Measurements from ENCODE around the gene DNAH9.

The DNAH9 gene, protein sequence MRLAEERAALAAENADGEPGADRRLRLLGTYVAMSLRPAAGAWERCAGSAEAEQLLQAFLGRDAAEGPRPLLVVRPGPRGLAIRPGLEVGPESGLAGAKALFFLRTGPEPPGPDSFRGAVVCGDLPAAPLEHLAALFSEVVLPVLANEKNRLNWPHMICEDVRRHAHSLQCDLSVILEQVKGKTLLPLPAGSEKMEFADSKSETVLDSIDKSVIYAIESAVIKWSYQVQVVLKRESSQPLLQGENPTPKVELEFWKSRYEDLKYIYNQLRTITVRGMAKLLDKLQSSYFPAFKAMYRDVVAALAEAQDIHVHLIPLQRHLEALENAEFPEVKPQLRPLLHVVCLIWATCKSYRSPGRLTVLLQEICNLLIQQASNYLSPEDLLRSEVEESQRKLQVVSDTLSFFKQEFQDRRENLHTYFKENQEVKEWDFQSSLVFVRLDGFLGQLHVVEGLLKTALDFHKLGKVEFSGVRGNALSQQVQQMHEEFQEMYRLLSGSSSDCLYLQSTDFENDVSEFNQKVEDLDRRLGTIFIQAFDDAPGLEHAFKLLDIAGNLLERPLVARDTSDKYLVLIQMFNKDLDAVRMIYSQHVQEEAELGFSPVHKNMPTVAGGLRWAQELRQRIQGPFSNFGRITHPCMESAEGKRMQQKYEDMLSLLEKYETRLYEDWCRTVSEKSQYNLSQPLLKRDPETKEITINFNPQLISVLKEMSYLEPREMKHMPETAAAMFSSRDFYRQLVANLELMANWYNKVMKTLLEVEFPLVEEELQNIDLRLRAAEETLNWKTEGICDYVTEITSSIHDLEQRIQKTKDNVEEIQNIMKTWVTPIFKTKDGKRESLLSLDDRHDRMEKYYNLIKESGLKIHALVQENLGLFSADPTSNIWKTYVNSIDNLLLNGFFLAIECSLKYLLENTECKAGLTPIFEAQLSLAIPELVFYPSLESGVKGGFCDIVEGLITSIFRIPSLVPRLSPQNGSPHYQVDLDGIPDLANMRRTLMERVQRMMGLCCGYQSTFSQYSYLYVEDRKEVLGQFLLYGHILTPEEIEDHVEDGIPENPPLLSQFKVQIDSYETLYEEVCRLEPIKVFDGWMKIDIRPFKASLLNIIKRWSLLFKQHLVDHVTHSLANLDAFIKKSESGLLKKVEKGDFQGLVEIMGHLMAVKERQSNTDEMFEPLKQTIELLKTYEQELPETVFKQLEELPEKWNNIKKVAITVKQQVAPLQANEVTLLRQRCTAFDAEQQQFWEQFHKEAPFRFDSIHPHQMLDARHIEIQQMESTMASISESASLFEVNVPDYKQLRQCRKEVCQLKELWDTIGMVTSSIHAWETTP (N-terminal part only)

GRCh38 chr17:11598274-11599221, at the start of gene DNAH9:
DNAH9 (plus strand) TSS chr17:11598470; CDS start chr17:11598499, 29 bp downstream.
- DNase-seq (ENCODE audit: low spot score) = peak; percentile 95

DNA sequence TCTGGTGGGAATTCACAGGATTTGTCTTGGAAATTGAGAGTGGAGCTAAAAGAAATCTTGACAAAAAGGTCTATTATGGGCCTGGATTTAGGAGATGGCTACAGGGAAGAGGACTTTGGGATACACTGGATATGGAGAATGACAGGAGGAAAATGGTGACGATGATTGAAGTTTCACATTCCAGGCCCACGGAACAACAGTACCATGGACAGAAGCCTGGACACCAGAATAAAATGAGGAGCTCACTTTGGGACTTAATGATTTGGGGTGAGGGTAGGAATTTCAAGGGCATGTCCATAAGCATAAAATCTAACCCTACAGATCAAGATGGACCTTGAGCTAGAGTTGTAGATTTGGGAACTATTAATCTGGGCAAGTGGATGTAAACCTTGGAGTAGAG, 47.8 kb upstream of the DNAH9 start:
- DNase-seq (ENCODE audit: low spot score) = no peak

DNA sequence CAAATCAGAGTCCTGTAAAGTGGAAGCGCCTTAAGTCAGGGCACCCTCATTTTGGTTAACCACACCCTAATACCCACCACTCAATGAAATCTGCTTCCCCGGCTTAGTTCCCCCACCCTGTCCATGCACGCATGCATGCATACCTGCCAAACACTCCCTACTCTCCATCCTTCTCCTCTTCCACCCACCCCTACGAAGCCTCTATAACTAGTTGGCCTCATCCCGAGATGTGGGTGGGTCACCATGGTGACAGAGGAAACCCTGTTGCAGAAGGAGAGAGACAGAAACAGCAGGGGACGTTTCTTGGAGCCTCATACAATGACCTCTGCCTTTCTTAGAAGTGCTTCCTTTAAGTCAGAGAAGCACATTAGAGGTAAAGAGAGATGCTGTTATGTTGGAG, 46.8 kb upstream of the DNAH9 start:
- no peak for DNase-seq (ENCODE audit: low spot score)

- no peak for DNase-seq (ENCODE audit: low spot score)
These were observed 45.1 kb upstream of the DNAH9 start for GRCh38 chr17:11553135-11553534.

DNA sequence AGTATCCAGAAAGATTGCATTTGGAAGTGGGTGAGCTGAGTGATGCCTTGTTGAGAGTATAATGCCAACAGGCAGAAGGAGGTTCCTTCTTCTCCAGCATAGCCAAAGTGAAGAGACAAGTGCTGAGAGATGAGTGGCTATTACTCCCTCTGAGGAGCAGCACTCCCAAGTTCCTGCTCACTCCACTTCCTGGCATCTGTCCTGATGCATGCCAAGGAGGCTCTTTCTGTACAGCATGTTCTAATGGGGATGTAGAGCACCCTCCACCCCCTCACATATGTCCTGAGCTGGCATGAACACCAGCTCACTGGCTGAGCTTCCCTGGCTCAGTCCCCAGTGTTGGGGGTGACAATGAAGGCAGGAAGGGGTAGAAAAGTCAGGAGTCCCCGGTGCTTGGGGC, 44.2 kb upstream of the DNAH9 start:
- no peak for DNase-seq (ENCODE audit: low spot score)

GRCh38 chr17:11554542-11554941, 43.7 kb upstream of the DNAH9 start:
- DNase-seq (ENCODE audit: low spot score) = no peak

GRCh38 chr17:11555530-11555929, 42.7 kb upstream of the DNAH9 start:
- DNase-seq (ENCODE audit: low spot score) = no peak

GRCh38 chr17:11557727-11558452, 40.4 kb upstream of the DNAH9 start:
- DNase-seq (ENCODE audit: low spot score) = no peak

DNA sequence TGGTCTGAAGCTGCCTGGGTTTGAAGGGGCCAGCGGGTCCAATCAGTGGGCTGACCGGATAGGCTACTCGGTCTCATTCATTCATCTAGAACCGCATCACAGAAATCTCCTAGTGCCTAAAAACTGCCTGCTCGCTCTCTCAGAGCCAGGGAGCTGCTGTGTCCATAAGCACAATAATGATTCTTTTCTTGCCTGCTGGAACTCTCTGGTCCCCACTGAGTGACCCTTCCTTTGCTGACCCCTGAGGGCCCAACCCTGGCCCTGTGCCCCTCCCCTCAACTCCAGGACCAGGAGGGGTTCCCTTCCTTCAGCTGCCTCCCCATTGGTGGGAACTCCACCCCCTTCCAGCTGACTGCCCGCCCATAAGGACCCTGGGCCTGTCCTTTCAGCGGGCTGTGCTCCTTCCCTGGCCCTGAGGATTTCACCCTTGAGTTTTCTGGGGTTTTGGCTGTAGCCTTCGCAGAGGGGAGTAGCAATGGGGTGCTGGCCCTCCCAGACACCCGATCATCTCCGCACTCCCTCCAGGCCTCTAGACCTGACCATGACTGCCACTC, 39.5 kb upstream of the DNAH9 start:
- DNase-seq (ENCODE audit: low spot score) = no peak

- no peak for DNase-seq (ENCODE audit: low spot score)
These were observed 38.7 kb upstream of the DNAH9 start for GRCh38 chr17:11559601-11560000.

- DNase-seq (ENCODE audit: low spot score) = no peak
These were observed 37.0 kb upstream of the DNAH9 start for GRCh38 chr17:11561281-11561680.

- no peak for DNase-seq (ENCODE audit: low spot score)
These were observed 36.6 kb upstream of the DNAH9 start for GRCh38 chr17:11561702-11562101.

GRCh38 chr17:11564589-11565380, 33.5 kb upstream of the DNAH9 start:
- DNase-seq (ENCODE audit: low spot score) = peak; percentile 77

DNA sequence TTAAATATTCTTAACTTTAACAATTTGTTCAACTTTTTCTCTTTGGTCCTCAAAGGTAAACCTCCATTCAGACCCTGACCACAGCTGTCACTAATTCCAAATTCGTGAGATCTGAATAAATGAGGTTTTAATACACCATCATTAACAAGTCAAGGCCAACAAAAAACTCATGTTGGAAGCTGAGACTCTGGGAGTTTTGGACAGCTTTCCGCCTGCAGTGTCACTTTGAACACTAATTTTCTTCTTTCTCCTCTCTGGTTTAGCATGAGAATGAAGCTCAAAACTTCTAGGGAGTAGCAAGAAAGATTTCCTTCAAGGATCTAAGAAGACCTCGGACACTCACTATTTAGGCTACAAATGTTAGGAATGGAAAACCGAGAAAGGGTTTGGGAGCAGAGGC, 32.7 kb upstream of the DNAH9 start:
- DNase-seq (ENCODE audit: low spot score) = no peak

GRCh38 chr17:11578998-11579397, 19.3 kb upstream of the DNAH9 start:
- no peak for DNase-seq (ENCODE audit: low spot score)

DNA sequence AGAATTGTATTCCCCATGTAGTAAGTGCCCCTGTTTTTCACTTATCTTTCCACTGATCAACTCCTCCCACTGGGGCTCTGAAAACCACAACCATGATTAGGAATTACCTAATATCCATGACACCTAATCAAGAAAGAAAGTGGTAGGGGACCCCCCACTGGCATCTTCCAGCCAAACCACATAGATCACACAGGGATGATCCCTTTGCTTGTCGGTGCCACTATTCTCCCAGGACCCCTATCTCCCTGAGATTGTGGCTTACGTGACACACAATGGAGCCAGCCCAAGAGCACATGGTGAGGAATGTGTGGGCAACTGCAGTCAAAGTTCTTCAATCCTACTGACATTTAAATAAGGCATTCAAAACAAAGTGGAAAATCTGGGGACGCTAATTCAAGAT, 17.6 kb upstream of the DNAH9 start:
- no peak for DNase-seq (ENCODE audit: low spot score)

GRCh38 chr17:11582217-11582616, 16.1 kb upstream of the DNAH9 start:
- no peak for DNase-seq (ENCODE audit: low spot score)

DNA sequence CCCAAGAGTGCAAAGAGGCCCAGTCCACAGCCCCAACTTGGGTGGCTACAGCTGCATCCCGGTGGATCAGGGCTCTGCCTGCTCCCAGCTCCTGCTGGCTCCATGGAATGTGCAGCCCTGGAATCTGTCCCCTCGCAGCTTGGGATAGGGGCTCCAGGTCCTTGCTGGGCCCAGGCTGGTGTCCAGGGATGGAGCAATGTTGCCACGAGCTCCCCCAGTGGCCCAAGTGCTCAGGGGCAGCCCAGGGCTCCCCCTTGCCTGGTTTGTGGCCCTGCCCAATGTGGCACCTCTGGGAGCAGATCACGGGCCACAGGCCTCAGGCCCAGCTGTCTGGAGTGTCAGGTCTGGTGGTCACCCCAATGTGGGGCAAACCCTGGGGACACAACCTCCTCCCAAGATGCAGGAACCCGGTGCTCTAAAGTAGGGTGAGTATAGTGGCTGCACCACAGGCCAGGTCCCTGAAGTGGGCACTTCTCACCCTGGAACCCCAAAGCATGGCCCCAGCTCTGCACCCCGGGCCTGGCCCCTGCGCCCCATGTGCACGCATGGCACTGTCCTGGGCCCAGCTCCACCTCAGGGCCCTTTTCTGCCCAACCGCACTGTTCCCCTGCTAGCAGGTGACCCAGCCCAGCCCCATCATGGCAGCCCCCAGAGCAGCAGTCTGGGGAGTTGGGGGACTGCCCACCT, 14.8 kb upstream of the DNAH9 start:
- DNase-seq (ENCODE audit: low spot score) = no peak

DNA sequence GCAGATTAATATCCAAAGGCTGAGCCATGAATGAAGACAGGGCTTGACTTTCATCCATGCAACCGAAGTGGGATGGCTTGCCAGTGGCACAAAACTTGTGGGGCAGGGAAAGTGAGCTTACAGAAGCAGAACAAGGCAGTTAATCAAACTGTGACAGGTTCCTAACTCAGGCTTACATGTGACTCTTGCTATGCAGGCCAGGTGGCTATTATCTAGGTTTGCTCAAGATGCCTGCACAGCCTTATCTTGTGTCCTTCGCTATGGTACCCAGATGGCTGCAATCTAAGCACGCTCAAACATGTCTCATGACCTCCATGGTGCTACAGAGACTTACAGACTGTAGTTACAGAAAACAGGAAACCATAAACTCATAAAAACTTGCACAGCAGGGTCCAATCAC, 8.6 kb upstream of the DNAH9 start:
- DNase-seq (ENCODE audit: low spot score) = no peak

Measured in left forelimb (tissue), 1 donor.